SK-N-MC (cell line): Measurements from ENCODE around the gene NOD2.

ENCODE experiments used
- DNase-seq: peaks from one replicate; pipeline ENCODE4 v3.0.0-alpha.2; 2011; ENCODE audit warnings: low read depth, low spot score
- H3K27ac ChIP-seq: fragments of 200-600 bp; sonication (generic); 2 replicates; pipeline ENCODE4 v1.5.1; 2016; ENCODE audit warnings: mixed run types
- H3K36me3 ChIP-seq: fragments of 200-600 bp; sonication (generic); 2 replicates; pipeline ENCODE4 v1.6.1; 2017; ENCODE audit warnings: antibody characterized with exemption, low read length, mixed read lengths; ENCODE audit not compliant: insufficient read depth
- H3K4me3 ChIP-seq: fragments of 200-600 bp; sonication (generic); 2 replicates; pipeline ENCODE4 v1.5.1; 2016
- H3K9ac ChIP-seq: fragments of 200-600 bp; sonication (generic); 2 replicates; pipeline ENCODE4 v1.8.0; 2017; ENCODE audit warnings: mixed run types, mixed read lengths; ENCODE audit not compliant: insufficient read length
- H3K9me3 ChIP-seq: fragments of 200-600 bp; sonication (generic); 2 replicates; pipeline ENCODE4 v1.6.1; 2017; ENCODE audit warnings: low read depth, mild to moderate bottlenecking, antibody characterized with exemption, low read length, moderate library complexity, mixed read lengths
- EZH2 ChIP-seq: fragments of 200-600 bp; sonication (generic); IDR thresholded peaks from one replicate; pipeline ENCODE4 v1.6.1; 2017; ENCODE audit warnings: antibody characterized with exemption
- FOXP2 ChIP-seq: optimal IDR thresholded peaks from 2 replicates; pipeline ENCODE3; 2011; ENCODE audit warnings: mild to moderate bottlenecking, moderate library complexity; ENCODE audit not compliant: insufficient read depth; ENCODE audit errors: extremely low read length, control extremely low read depth
- POLR2AphosphoS5 ChIP-seq: IDR thresholded peaks from 2 replicates; pipeline ENCODE4 v1.6.1; 2012; ENCODE audit warnings: mild to moderate bottlenecking, low read depth, low read length, borderline replicate concordance

Gene NOD2

DNA sequence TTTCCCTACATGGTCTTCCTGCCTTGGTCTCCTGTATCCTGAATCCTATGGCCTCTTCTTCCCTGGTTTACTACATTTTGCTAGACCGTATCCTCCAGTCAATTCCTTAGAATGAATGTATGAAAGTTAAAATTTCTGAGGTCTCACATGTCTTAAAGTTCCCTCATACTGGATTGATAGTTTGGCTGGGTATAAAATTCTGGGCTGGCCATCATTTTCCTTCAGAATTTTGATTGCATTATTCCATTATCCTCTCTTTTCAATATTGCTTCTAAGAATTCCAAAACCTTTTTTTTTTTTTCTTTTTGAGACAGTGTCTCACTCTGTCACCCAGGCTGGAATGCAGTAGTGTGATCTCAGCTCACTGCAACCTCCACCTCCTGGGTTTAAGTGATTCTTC is 10.8 kb downstream of the NOD2 start:
- TF ChIP-seq FOXP2 = no peak
- TF ChIP-seq POLR2AphosphoS5 = no peak
- TF ChIP-seq EZH2 = no peak
- H3K9me3 ChIP-seq = no peaks in the 10 kb centered on the region
- no peak for DNase-seq
- H3K36me3 ChIP-seq = no peaks in the 10 kb centered on the region
- no peak overlapping the region for H3K9ac ChIP-seq
- H3K4me3 ChIP-seq = no peak overlapping the region
- no peak overlapping the region for H3K27ac ChIP-seq

DNA sequence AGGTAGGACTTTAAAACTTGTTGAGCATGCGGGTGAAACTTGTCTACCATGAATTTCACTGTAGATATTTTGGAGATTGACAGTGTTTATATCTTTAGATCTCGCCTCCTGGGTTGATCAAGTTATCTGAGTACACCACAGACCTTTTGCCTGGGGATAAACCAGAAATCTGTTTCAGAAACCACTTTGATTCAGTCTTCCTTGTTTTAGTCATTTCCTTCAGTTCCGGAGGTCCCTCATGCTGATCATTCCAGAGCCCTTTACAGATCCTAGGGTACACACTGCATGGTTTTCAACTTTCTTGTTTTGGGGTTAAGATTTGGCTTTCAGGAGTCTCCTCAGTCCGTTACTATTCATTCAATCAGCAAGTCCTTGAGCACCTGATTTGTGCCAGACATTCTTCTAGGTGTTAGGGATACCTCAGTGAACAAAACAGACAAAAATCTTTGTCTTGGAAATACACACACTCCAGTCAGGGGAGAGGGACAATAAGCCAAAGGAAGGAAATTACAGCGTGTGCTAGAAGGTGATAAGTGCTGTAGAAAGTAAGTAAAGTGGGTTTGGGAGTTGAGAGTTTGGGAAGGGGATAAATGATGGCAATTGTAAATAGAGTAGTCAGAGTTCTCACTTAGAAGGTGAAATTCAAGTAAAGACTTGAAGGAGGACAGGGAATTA is 12.2 kb downstream of the NOD2 start:
- Histone ChIP-seq H3K36me3 (no peaks in the 10 kb centered on the region), H3K9ac (no peak overlapping the region), H3K27ac (no peak overlapping the region), H3K4me3 (no peak overlapping the region), H3K9me3 (no peaks in the 10 kb centered on the region)
- no peak for DNase-seq
- TF ChIP-seq FOXP2 (no peak), POLR2AphosphoS5 (no peak), EZH2 (no peak)

DNA sequence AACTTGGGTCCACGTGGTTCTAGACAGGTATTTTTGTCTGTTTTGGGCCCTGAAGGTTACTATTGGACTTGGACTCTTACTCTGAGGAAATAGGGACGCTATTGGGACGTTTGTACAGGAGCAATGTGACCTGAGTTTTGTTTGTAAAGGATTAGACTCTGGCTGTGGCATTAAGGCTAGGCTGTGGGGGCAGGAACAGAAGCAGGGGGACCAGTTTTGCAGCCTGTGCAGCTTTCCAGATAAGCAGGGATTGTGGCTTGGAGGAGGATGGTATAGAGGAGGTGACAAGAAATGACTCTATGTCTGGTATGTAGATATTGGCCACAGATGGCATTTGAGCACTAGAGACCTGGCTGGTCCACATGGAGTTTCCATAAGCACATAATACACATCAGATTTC is 12.8 kb downstream of the NOD2 start:
- DNase-seq = no peak
- no peaks in the 10 kb centered on the region for H3K36me3 ChIP-seq
- H3K9ac ChIP-seq = no peak overlapping the region
- TF ChIP-seq POLR2AphosphoS5 = no peak
- TF ChIP-seq FOXP2 = no peak
- TF ChIP-seq EZH2 = no peak
- H3K4me3 ChIP-seq = no peak overlapping the region
- H3K27ac ChIP-seq = no peak overlapping the region
- H3K9me3 ChIP-seq = no peaks in the 10 kb centered on the region

DNA sequence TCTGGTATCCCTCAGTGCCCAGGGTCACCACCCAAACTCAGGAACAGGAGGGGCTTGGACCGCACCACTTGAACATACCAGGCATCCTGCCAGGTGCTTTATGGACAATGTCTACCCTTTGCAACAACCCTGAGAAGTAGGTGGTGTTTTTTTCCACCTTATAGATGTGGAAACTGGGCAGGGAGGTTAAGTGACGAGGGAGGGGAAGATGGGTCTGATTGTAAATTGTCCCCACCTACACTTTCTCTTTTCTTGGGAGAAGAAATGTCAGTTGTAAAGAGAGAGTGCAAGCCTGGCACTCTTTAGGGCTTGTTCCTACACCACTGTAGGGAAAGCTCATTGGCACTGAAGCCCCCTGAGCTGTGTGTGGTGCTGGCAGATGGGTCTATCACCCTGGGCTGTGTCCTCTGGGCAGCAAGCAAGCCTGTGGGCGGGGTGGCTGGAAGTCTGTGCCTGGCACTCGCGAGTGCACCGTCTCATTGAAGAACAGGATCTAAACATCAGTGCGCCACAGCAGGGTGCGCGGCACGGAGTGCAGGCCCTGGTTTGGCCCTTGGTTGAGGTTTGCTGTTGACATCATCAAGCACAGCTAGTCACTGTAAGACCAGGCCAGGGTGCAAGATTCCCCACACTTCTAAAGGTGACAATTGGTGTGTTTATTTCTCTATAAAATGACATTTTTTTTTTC is 15.1 kb downstream of the NOD2 start:
- Histone ChIP-seq H3K9ac (no peak overlapping the region), H3K27ac (no peak overlapping the region), H3K4me3 (no peak overlapping the region), H3K36me3 (no peaks in the 10 kb centered on the region), H3K9me3 (no peaks in the 10 kb centered on the region)
- TF ChIP-seq POLR2AphosphoS5 = no peak
- no peak for TF ChIP-seq EZH2
- no peak for TF ChIP-seq FOXP2
- no peak for DNase-seq

DNA sequence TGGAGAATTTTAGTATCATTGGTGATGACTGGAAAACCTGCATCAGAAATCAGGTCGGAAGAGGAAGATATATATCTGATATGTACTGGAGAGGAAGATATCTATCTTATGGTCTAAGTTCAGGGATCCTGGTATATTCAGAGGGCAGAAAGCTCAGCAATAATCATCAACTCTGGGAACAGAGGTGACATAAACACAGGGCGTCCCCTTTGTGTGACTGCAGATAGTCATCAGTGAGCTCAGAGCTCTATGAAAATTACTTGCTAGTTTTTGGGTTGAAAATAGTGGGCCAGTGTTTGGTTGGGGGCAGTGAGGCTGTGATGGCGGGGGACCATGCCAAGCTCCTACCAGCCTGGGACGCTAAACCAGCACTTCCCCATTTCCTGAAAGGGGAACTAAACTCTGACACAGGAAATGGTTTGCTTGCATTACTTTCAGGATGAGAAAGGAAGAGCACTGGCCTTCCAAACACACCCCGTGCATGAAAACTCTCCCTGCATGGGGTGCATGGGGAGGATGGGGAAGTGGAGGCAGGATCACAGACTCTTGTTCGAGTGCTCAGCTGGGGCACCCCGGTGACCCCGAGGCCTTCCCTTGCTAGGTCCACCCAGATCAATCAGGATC is 15.8 kb downstream of the NOD2 start:
- Histone ChIP-seq H3K4me3 (no peak overlapping the region), H3K9ac (no peak overlapping the region), H3K36me3 (no peaks in the 10 kb centered on the region), H3K27ac (no peak overlapping the region), H3K9me3 (no peaks in the 10 kb centered on the region)
- TF ChIP-seq FOXP2 (no peak), EZH2 (no peak), POLR2AphosphoS5 (no peak)
- no peak for DNase-seq

DNA sequence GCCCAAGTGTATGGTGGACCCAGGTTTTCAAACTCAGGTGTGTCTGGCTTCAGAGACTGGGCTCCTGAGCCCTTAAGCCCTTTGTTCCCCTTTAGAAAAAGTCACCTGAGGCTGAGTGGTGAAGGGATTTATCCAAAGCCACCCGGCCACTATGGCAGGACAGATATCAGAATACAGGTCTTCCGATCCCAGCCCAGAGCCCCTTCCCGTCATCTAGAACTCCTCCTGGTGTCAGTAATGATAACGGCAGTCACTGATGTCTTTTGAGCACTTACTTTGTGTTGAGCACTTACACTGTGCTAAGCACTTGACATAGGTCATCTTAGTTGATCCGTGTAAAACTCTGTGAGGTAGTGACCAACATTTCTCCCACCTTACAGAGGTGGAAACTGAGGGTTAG is 16.6 kb downstream of the NOD2 start:
- no peaks in the 10 kb centered on the region for H3K36me3 ChIP-seq
- H3K4me3 ChIP-seq = no peak overlapping the region
- DNase-seq = no peak
- H3K9me3 ChIP-seq = no peaks in the 10 kb centered on the region
- TF ChIP-seq FOXP2 (no peak), POLR2AphosphoS5 (no peak), EZH2 (no peak)
- no peak overlapping the region for H3K27ac ChIP-seq
- no peak overlapping the region for H3K9ac ChIP-seq

DNA sequence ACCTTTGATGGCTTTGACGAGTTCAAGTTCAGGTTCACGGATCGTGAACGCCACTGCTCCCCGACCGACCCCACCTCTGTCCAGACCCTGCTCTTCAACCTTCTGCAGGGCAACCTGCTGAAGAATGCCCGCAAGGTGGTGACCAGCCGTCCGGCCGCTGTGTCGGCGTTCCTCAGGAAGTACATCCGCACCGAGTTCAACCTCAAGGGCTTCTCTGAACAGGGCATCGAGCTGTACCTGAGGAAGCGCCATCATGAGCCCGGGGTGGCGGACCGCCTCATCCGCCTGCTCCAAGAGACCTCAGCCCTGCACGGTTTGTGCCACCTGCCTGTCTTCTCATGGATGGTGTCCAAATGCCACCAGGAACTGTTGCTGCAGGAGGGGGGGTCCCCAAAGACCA is 17.6 kb downstream of the NOD2 start:
- H3K36me3 ChIP-seq = no peaks in the 10 kb centered on the region
- DNase-seq = no peak
- no peaks in the 10 kb centered on the region for H3K9me3 ChIP-seq
- no peak overlapping the region for H3K9ac ChIP-seq
- H3K4me3 ChIP-seq = no peak overlapping the region
- H3K27ac ChIP-seq = no peak overlapping the region
- no peak for TF ChIP-seq POLR2AphosphoS5
- no peak for TF ChIP-seq FOXP2

DNA sequence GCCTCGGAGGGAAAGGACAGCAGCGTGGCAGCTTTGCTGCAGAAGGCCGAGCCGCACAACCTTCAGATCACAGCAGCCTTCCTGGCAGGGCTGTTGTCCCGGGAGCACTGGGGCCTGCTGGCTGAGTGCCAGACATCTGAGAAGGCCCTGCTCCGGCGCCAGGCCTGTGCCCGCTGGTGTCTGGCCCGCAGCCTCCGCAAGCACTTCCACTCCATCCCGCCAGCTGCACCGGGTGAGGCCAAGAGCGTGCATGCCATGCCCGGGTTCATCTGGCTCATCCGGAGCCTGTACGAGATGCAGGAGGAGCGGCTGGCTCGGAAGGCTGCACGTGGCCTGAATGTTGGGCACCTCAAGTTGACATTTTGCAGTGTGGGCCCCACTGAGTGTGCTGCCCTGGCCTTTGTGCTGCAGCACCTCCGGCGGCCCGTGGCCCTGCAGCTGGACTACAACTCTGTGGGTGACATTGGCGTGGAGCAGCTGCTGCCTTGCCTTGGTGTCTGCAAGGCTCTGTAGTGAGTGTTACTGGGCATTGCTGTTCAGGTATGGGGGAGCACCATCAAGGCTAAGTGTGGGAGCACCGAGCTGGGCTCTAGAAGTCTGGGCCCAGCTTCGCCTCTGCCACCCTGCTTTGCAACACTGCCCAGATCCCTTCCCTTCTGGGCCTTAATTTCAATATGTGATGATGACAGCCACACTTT is 18.6 kb downstream of the NOD2 start:
- no peaks in the 10 kb centered on the region for H3K9me3 ChIP-seq
- no peaks in the 10 kb centered on the region for H3K36me3 ChIP-seq
- no peak overlapping the region for H3K4me3 ChIP-seq
- no peak for DNase-seq
- no peak overlapping the region for H3K27ac ChIP-seq
- no peak overlapping the region for H3K9ac ChIP-seq
- TF ChIP-seq POLR2AphosphoS5 (no peak), EZH2 (no peak), FOXP2 (no peak)
